Transverse colon (tissue), 4 donors: ENCODE results near the gene USP2.

ENCODE experiments used
- POLR2AphosphoS5 ChIP-seq, 3 donors: sonication (generic); formaldehyde crosslinking; IDR thresholded peaks; one replicate each; pipeline ENCODE4 v1.6.1; 2016; ENCODE audit warnings: antibody characterized with exemption in 3 of 3
- TF ChIP-seq, protein P1 (sequence below), 5 experiments: fragments of 200-600 bp in 3 of 5; fragments of 450-650 bp in 2 of 5; sonication (generic) in 3 of 5; IDR thresholded peaks; 1 replicate in 2 of 5; 2 replicates in 3 of 5; pipeline ENCODE4 v1.5.1; 2016 to 2017; ENCODE audit warnings: antibody characterized with exemption in 5 of 5, inconsistent platforms in 3 of 5, mild to moderate bottlenecking in 2 of 5, moderate library complexity in 1 of 5

GRCh38 chr11:119397740-119398139, 16.2 kb upstream of the USP2 start:
- TF ChIP-seq, protein P1, sequence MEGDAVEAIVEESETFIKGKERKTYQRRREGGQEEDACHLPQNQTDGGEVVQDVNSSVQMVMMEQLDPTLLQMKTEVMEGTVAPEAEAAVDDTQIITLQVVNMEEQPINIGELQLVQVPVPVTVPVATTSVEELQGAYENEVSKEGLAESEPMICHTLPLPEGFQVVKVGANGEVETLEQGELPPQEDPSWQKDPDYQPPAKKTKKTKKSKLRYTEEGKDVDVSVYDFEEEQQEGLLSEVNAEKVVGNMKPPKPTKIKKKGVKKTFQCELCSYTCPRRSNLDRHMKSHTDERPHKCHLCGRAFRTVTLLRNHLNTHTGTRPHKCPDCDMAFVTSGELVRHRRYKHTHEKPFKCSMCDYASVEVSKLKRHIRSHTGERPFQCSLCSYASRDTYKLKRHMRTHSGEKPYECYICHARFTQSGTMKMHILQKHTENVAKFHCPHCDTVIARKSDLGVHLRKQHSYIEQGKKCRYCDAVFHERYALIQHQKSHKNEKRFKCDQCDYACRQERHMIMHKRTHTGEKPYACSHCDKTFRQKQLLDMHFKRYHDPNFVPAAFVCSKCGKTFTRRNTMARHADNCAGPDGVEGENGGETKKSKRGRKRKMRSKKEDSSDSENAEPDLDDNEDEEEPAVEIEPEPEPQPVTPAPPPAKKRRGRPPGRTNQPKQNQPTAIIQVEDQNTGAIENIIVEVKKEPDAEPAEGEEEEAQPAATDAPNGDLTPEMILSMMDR (IDR thresholded peaks at IDR 0.05) = no peak
- no peak for TF ChIP-seq POLR2AphosphoS5 (IDR thresholded peaks at IDR 0.05)
